ENCODE data around the gene SLC22A1.

DNA sequence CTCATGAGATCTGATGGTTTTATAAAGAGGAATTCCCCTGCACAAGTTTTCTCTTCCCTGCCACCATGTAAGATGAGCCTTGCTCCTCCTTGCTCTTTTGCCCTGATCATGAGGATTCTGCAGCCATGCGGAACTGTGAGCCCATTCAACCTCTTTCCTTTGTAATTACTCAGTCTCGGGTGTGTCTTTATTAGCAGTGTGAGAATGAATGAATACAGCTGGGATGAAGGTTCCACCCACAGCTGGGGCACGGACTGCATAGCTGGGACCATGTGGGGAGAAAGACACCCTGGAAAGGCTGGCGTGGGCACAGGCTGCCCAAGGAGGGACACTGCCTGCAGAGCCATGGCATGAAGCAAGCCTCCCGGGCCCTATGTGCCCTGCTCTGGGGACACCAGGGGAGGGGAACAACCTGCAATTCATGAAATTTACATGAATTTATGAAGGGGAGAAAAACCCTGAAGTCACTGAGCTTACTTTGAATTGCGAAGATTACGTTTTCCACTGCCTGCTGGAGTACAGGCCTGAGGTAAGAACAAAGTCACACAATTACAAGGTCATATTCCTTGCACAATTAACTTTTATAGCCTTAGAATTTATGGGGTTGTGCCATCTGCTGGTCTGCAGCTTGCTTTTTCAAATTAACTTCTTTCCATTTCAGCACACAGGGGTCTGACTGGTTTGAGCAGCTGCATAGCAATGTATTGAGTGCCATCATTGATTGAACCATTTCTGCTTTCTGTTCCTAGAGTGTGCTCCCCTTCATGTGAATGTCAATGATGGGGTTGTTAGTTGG, 46.2 kb downstream of the SLC22A1 start:
- TF ChIP-seq POLR2A (IDR thresholded peaks at IDR 0.05): no peak
- TF ChIP-seq, protein P1, sequence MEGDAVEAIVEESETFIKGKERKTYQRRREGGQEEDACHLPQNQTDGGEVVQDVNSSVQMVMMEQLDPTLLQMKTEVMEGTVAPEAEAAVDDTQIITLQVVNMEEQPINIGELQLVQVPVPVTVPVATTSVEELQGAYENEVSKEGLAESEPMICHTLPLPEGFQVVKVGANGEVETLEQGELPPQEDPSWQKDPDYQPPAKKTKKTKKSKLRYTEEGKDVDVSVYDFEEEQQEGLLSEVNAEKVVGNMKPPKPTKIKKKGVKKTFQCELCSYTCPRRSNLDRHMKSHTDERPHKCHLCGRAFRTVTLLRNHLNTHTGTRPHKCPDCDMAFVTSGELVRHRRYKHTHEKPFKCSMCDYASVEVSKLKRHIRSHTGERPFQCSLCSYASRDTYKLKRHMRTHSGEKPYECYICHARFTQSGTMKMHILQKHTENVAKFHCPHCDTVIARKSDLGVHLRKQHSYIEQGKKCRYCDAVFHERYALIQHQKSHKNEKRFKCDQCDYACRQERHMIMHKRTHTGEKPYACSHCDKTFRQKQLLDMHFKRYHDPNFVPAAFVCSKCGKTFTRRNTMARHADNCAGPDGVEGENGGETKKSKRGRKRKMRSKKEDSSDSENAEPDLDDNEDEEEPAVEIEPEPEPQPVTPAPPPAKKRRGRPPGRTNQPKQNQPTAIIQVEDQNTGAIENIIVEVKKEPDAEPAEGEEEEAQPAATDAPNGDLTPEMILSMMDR (IDR thresholded peaks at IDR 0.05): no peak

Data from vagina (tissue), 2 donors.